OCI-LY7 (cell line): ENCODE data around the gene NTN3. TPM values are rescaled to one million over a fixed set of nuclear protein-coding genes. Genes with fewer than 3 reads are reported as not detected.
A peak's percentile ranks its signal among the peaks of the same experiment; 100 is the strongest.

Experiments used
- BruUV-seq: library from RNA; stranded (reverse); fragments of 400-500 nt; replicated peaks from 2 replicates; lab custom pipeline; 2021; lab: Mats Ljungman, UMichigan
- CTCF ChIA-PET: fragments of 300-600 bp; sonication (Branson Sonifier 250); formaldehyde crosslinking; loops from one replicate; lab custom pipeline; 2022; ENCODE audit warnings: antibody characterized with exemption; ENCODE audit not compliant: unreplicated experiment; lab: Charles Lee
- POLR2A ChIA-PET: fragments of 300-600 bp; sonication (Branson Sonifier 250); formaldehyde crosslinking; loops from one replicate; lab custom pipeline; 2022; ENCODE audit warnings: antibody characterized with exemption; lab: Charles Lee
- DNase-seq: peaks from one replicate; pipeline ENCODE4 v3.0.0-alpha.2; 2015; ENCODE audit warnings: low spot score
- H2AFZ ChIP-seq: fragments of 200-600 bp; sonication (generic), shearing (Covaris generic); 2 replicates; pipeline ENCODE4 v1.6.1; 2014; ENCODE audit warnings: mild to moderate bottlenecking, antibody characterized with exemption, low read length, moderate library complexity
- H3K27ac ChIP-seq: fragments of 200-600 bp; sonication (generic); 2 replicates; pipeline ENCODE4 v1.5.1; 2014; ENCODE audit warnings: mixed run types, low read depth, mild to moderate bottlenecking, moderate library complexity, low read length, inconsistent platforms; ENCODE audit not compliant: poor library complexity, severe bottlenecking
- H3K36me3 ChIP-seq: fragments of 200-600 bp; sonication (generic); 2 replicates; pipeline ENCODE4 v1.6.1; 2014; ENCODE audit warnings: mild to moderate bottlenecking, antibody characterized with exemption, low read length, moderate library complexity, mixed read lengths; ENCODE audit not compliant: insufficient read depth
- H3K4me1 ChIP-seq: fragments of 200-600 bp; sonication (generic); 2 replicates; pipeline ENCODE4 v1.5.1; 2014; ENCODE audit warnings: mild to moderate bottlenecking, low read length; ENCODE audit not compliant: insufficient read depth, poor library complexity, severe bottlenecking
- H3K4me2 ChIP-seq: fragments of 200-600 bp; sonication (generic); 2 replicates; pipeline ENCODE4 v1.6.1; 2014; ENCODE audit warnings: mild to moderate bottlenecking, low read length
- H3K4me3 ChIP-seq: fragments of 200-600 bp; sonication (generic); 2 replicates; pipeline ENCODE4 v1.5.1; 2014; ENCODE audit warnings: mild to moderate bottlenecking, low read depth, low read length; ENCODE audit not compliant: poor library complexity, severe bottlenecking
- H3K79me2 ChIP-seq: fragments of 200-600 bp; sonication (generic); 2 replicates; pipeline ENCODE4 v1.6.1; 2016; ENCODE audit warnings: low read depth, mild to moderate bottlenecking, low read length, moderate library complexity, mixed read lengths; ENCODE audit not compliant: insufficient read depth
- H3K9me2 ChIP-seq: fragments of 200-600 bp; sonication (generic); 2 replicates; pipeline ENCODE4 v1.6.1; 2016; ENCODE audit warnings: mild to moderate bottlenecking, low read length, mixed read lengths; ENCODE audit not compliant: insufficient read depth
- H3K9me3 ChIP-seq: fragments of 200-600 bp; sonication (generic); 2 replicates; pipeline ENCODE4 v1.6.1; 2014; ENCODE audit warnings: mild to moderate bottlenecking, mixed run types, low read length, mixed read lengths
- H4K20me1 ChIP-seq: fragments of 200-600 bp; sonication (generic); 2 replicates; pipeline ENCODE4 v1.6.1; 2014; ENCODE audit warnings: mild to moderate bottlenecking, antibody characterized with exemption, low read length, moderate library complexity, mixed read lengths; ENCODE audit not compliant: insufficient read depth
- CTCF ChIP-seq: fragments of 200-600 bp; sonication (generic); conservative IDR thresholded peaks from 2 replicates; pipeline ENCODE4 v1.5.1; 2014; ENCODE audit warnings: mild to moderate bottlenecking, antibody characterized with exemption, low read length, moderate library complexity, mixed read lengths
- EZH2phosphoT487 ChIP-seq: fragments of 200-600 bp; sonication (generic); IDR thresholded peaks from 2 replicates; pipeline ENCODE4 v1.6.1; 2018; ENCODE audit warnings: low read depth, borderline replicate concordance, mild to moderate bottlenecking, mixed run types, antibody characterized with exemption, low read length, moderate library complexity, mixed read lengths
- intact Hi-C: fragments of 100-400 bp; cut with micrococcal nuclease; formaldehyde crosslinking; loops from one replicate; pipeline ENCODE4 v1.10.0; 2022; ENCODE audit not compliant: unreplicated experiment
- total RNA-seq, 2 experiments: library from RNA; depleted of rRNA in 1 of 2; stranded (reverse); fragments of >200 nt in 1 of 2; shearing (Covaris generic) in 1 of 2; gene quantifications; 2 replicates each; pipeline ENCODE4 v1.2.3, GENCODE V29; 2014 to 2022

NTN3 gene
- total RNA-seq, 2 experiments from 2014 or later = 1.7 to 2.3 TPM

GRCh38 chr16:2511996-2512734 is 41.1 kb downstream of the NTN3 start:
- Histone ChIP-seq H3K9me2 (no peaks in the 10 kb centered on the region), H2AFZ (no peak overlapping the region), H3K27ac (peak overlapping the region; percentile 80), H3K4me1 (peaks cover 59% of the 10 kb centered on the region), H3K79me2 (peaks cover 33% of the 10 kb centered on the region), H4K20me1 (peaks cover 9% of the 10 kb centered on the region), H3K9me3 (no peaks in the 10 kb centered on the region), H3K4me2 (peak overlapping the region; percentile 92), H3K4me3 (no peak overlapping the region), H3K36me3 (peaks cover 6% of the 10 kb centered on the region; the same call in 1 of the 2 replicates)
- ChIA-PET CTCF (no interaction called here), POLR2A (no interaction called here)
- TF ChIP-seq EZH2phosphoT487 (no peak), CTCF (no peak)
- no TSS peak for BruUV-seq
- intact Hi-C loops = loop anchor here (2.0 to 5.0 kb wide), 2 partner anchors 21 to 170 kb away; partner anchors contain the start of gene ABCA3
- DNase-seq = no peak

GRCh38 chr16:2512735-2513404 is 41.8 kb downstream of the NTN3 start:
- intact Hi-C loops = loop anchor here (2.0 to 5.0 kb wide), 2 partner anchors 20 to 171 kb away; partner anchors contain the start of gene ABCA3
- Histone ChIP-seq H3K79me2 (peaks cover 40% of the 10 kb centered on the region), H2AFZ (peak overlapping the region; percentile 40; the same call in 1 of the 2 replicates), H3K9me2 (no peaks in the 10 kb centered on the region), H3K27ac (peak overlapping the region; percentile 80), H3K36me3 (peaks cover 6% of the 10 kb centered on the region; the same call in 1 of the 2 replicates), H3K4me3 (peak overlapping the region; percentile 99), H4K20me1 (peaks cover 9% of the 10 kb centered on the region), H3K4me1 (peaks cover 52% of the 10 kb centered on the region), H3K9me3 (no peaks in the 10 kb centered on the region), H3K4me2 (peak overlapping the region; percentile 92)
- POLR2A ChIA-PET = interaction anchor here (0.7 kb wide), 1 partner anchor 20 kb away, joined by 4 read pairs; no protein-coding TSS in a partner anchor
- no TSS peak for BruUV-seq
- peak; percentile 65 for DNase-seq
- peak; percentile 70 for TF ChIP-seq CTCF
- TF ChIP-seq EZH2phosphoT487 = no peak
- CTCF ChIA-PET = no interaction called here
